Suprapubic skin (tissue), 4 donors: ENCODE results near the gene TRIO. TPM values are rescaled to one million over a fixed set of nuclear protein-coding genes. Genes with fewer than 3 reads are reported as not detected.

Experiments
- DNase-seq, 2 donors: peaks; one replicate each; pipeline ENCODE4 v3.0.0-alpha.2; 2019; ENCODE audit warnings: low spot score in 2 of 2
- H3K27ac ChIP-seq: fragments of 200-600 bp; sonication (generic); one replicate; pipeline ENCODE4 v1.5.1; 2019
- H3K27me3 ChIP-seq: fragments of 200-600 bp; sonication (generic); one replicate; pipeline ENCODE4 v1.5.1; 2019
- H3K36me3 ChIP-seq: fragments of 200-600 bp; sonication (generic); one replicate; pipeline ENCODE4 v1.5.1; 2019
- H3K4me1 ChIP-seq: fragments of 200-600 bp; sonication (generic); one replicate; pipeline ENCODE4 v1.5.1; 2019
- H3K4me3 ChIP-seq: fragments of 200-600 bp; sonication (generic); one replicate; pipeline ENCODE4 v1.5.1; 2019; ENCODE audit warnings: mild to moderate bottlenecking
- H3K9me3 ChIP-seq: fragments of 200-600 bp; sonication (generic); one replicate; pipeline ENCODE4 v1.5.1; 2019
- EP300 ChIP-seq: sonication (generic); formaldehyde crosslinking; IDR thresholded peaks from one replicate; pipeline ENCODE4 v1.6.1; 2017; ENCODE audit warnings: antibody characterized with exemption
- POLR2A ChIP-seq, 2 donors: fragments of 450-650 bp; IDR thresholded peaks; one replicate each; pipeline ENCODE4 v1.6.1; 2017; ENCODE audit warnings: antibody characterized with exemption in 2 of 2, mild to moderate bottlenecking in 2 of 2, moderate library complexity in 2 of 2
- POLR2AphosphoS5 ChIP-seq, 3 donors: sonication (generic); formaldehyde crosslinking; IDR thresholded peaks; one replicate each; pipeline ENCODE4 v1.6.1; 2017; ENCODE audit warnings: antibody characterized with exemption in 3 of 3
- WGBS: methylation state at CpG from one replicate; pipeline ENCODE4 v1.1.5; 2018; 5-methylcytosine and 5-hydroxymethylcytosine counted together
- total RNA-seq, 4 donors: library from RNA; depleted of rRNA; stranded (reverse); fragments of >200 nt; gene quantifications; one replicate each; pipeline ENCODE4 v1.1.0, GENCODE V29; 2016
- TF ChIP-seq, protein P1 (sequence below), 2 donors: fragments of 200-600 bp in 1 of 2; fragments of 450-650 bp in 1 of 2; sonication (generic) in 1 of 2; IDR thresholded peaks; one replicate each; pipeline ENCODE4 v1.5.1; 2016 to 2019; ENCODE audit warnings: antibody characterized with exemption in 2 of 2, mild to moderate bottlenecking in 1 of 2, moderate library complexity in 1 of 2

The TRIO gene
- total RNA-seq, 4 donors from 2014 or later, result 62.7 to 159 (median 70.4) TPM

GRCh38 chr5:14557203-14557770 lies 414.1 kb downstream of the TRIO start:
- TF ChIP-seq, protein P1, sequence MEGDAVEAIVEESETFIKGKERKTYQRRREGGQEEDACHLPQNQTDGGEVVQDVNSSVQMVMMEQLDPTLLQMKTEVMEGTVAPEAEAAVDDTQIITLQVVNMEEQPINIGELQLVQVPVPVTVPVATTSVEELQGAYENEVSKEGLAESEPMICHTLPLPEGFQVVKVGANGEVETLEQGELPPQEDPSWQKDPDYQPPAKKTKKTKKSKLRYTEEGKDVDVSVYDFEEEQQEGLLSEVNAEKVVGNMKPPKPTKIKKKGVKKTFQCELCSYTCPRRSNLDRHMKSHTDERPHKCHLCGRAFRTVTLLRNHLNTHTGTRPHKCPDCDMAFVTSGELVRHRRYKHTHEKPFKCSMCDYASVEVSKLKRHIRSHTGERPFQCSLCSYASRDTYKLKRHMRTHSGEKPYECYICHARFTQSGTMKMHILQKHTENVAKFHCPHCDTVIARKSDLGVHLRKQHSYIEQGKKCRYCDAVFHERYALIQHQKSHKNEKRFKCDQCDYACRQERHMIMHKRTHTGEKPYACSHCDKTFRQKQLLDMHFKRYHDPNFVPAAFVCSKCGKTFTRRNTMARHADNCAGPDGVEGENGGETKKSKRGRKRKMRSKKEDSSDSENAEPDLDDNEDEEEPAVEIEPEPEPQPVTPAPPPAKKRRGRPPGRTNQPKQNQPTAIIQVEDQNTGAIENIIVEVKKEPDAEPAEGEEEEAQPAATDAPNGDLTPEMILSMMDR (IDR thresholded peaks at IDR 0.05), result no peak
- TF ChIP-seq EP300, result no peak
- TF ChIP-seq POLR2AphosphoS5 (IDR thresholded peaks at IDR 0.05), result no peak
- no peak for TF ChIP-seq POLR2A (IDR thresholded peaks at IDR 0.05)
- H3K36me3 ChIP-seq, result no peaks in the 10 kb centered on the region
- H3K4me1 ChIP-seq, result peaks cover 4% of the 10 kb centered on the region
- H3K27ac ChIP-seq, result no peak overlapping the region
- DNase-seq, result no peak
- H3K9me3 ChIP-seq, result no peaks in the 10 kb centered on the region
- H3K27me3 ChIP-seq, result no peaks in the 10 kb centered on the region
- WGBS, result 55% methylated on average over 8 of the region's 8 CpGs
- no peak overlapping the region for H3K4me3 ChIP-seq

DNA sequence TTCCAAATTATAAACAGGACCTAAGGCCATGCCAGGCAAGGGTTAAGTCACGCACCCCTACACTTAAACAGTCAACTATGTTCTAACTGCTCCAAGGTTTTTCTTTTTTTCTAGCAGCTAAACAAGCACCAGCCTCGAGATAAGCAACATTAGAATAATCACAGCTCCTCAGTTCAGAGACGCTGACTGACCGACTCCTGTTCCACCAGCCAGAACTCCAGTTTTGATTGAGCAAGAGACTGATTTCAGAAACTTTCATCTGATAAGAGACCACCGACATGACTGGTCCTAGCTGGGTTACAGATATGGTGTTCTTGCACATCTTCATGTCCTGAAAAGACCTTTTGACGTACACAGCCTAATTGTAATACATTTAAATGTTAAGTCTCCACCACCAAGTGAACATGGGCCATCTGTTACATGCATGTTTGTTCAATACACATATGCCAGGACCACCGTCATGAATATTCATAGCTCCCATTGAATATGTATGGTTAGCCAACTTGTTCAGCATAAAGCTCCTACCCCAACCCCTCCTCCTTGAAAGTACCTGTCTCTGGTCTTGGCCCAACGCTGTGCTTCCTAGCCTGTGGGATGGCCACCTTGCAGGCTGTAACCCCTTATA lies 414.8 kb downstream of the TRIO start:
- TF ChIP-seq POLR2AphosphoS5 (IDR thresholded peaks at IDR 0.05), result no peak
- no peak for TF ChIP-seq EP300
- TF ChIP-seq, protein P1 (IDR thresholded peaks at IDR 0.05), result no peak
- TF ChIP-seq POLR2A (IDR thresholded peaks at IDR 0.05), result no peak
- Histone ChIP-seq H3K4me3 (no peak overlapping the region), H3K9me3 (no peaks in the 10 kb centered on the region), H3K27me3 (no peaks in the 10 kb centered on the region), H3K36me3 (no peaks in the 10 kb centered on the region), H3K4me1 (peaks cover 4% of the 10 kb centered on the region), H3K27ac (no peak overlapping the region)
- 67% methylated on average over 8 of the region's 8 CpGs for WGBS
- no peak for DNase-seq

Other genes starting within 250 kb of the TRIO start
- under 1 TPM; 0.13 to 0.56 (median 0.18) TPM for gene DNAH5, start 198.7 kb upstream of the TRIO start, total RNA-seq